GM21786 (cell line): Measurements from ENCODE around the gene SCGB3A1.

Experiments used
- ATAC-seq: cut with Tn5 transposase; IDR thresholded peaks from one replicate; pipeline ENCODE4 v1.9.1; 2021; ENCODE audit not compliant: unreplicated experiment

Gene SCGB3A1

GRCh38 chr5:180625791-180626660 is 34.7 kb upstream of the SCGB3A1 start:
- no peak for ATAC-seq

- no peak for ATAC-seq
These were observed 34.0 kb upstream of the SCGB3A1 start for GRCh38 chr5:180625125-180625790.

GRCh38 chr5:180624587-180624986 is 33.3 kb upstream of the SCGB3A1 start:
- ATAC-seq, result no peak

- ATAC-seq, result no peak
These were observed 32.5 kb upstream of the SCGB3A1 start for GRCh38 chr5:180623844-180624243.

GRCh38 chr5:180623411-180623834 is 32.1 kb upstream of the SCGB3A1 start:
- ATAC-seq, result no peak

- ATAC-seq, result no peak
These were observed 31.6 kb upstream of the SCGB3A1 start for GRCh38 chr5:180622910-180623309.

GRCh38 chr5:180621311-180621710 is 30.0 kb upstream of the SCGB3A1 start:
- ATAC-seq, result no peak

GRCh38 chr5:180620014-180620413 is 28.7 kb upstream of the SCGB3A1 start:
- no peak for ATAC-seq

GRCh38 chr5:180619563-180619915 is 28.2 kb upstream of the SCGB3A1 start:
- no peak for ATAC-seq

GRCh38 chr5:180618829-180619562 is 27.7 kb upstream of the SCGB3A1 start:
- no peak for ATAC-seq

GRCh38 chr5:180618487-180618828 is 27.2 kb upstream of the SCGB3A1 start:
- no peak for ATAC-seq

GRCh38 chr5:180613814-180614188 is 22.5 kb upstream of the SCGB3A1 start:
- no peak for ATAC-seq

GRCh38 chr5:180613188-180613813 is 22.0 kb upstream of the SCGB3A1 start:
- no peak for ATAC-seq

- no peak for ATAC-seq
These were observed 21.4 kb upstream of the SCGB3A1 start for GRCh38 chr5:180612683-180613082.

- ATAC-seq, result no peak
These were observed 20.0 kb upstream of the SCGB3A1 start for GRCh38 chr5:180611140-180611850.

- ATAC-seq, result no peak
These were observed 18.7 kb upstream of the SCGB3A1 start for GRCh38 chr5:180609817-180610550.

GRCh38 chr5:180609386-180609785 is 18.1 kb upstream of the SCGB3A1 start:
- no peak for ATAC-seq

- no peak for ATAC-seq
These were observed 17.4 kb upstream of the SCGB3A1 start for GRCh38 chr5:180608572-180609310.

- no peak for ATAC-seq
These were observed 16.7 kb upstream of the SCGB3A1 start for GRCh38 chr5:180607861-180608571.
